Sigmoid colon (tissue), 7 donors: ENCODE measurements around the gene KLHL17. TPM values are rescaled to one million over a fixed set of nuclear protein-coding genes. Genes with fewer than 3 reads are reported as not detected.
A peak's percentile ranks its signal among the peaks of the same experiment; 100 is the strongest.

Experiments used
- DNase-seq: peaks from one replicate; pipeline ENCODE4 v3.0.0-alpha.2; 2019
- H3K27ac ChIP-seq, 4 donors: fragments of 200-600 bp; sonication (generic); one replicate each; pipeline ENCODE4 v1.5.1; 2016 to 2019; ENCODE audit warnings: mild to moderate bottlenecking in 1 of 4
- H3K27me3 ChIP-seq, 3 donors: fragments of 200-600 bp; sonication (generic); one replicate each; pipeline ENCODE4 v1.5.1; 2019; ENCODE audit warnings: mild to moderate bottlenecking in 1 of 3
- H3K36me3 ChIP-seq, 4 donors: fragments of 200-600 bp; sonication (generic); one replicate each; pipeline ENCODE4 v1.5.1; 2016 to 2019
- H3K4me1 ChIP-seq, 4 donors: fragments of 200-600 bp; sonication (generic); one replicate each; pipeline ENCODE4 v1.5.1; 2017 to 2019
- H3K4me3 ChIP-seq, 4 donors: fragments of 200-600 bp; sonication (generic); one replicate each; pipeline ENCODE4 v1.5.1; 2017 to 2019; ENCODE audit warnings: mild to moderate bottlenecking in 2 of 4, moderate library complexity in 1 of 4
- H3K9me3 ChIP-seq, 4 donors: fragments of 200-600 bp in 3 of 4; sonication (generic) in 3 of 4; one replicate each; pipeline versions ENCODE4 v1.5.1 to v1.6.1; 2013 to 2019
- EP300 ChIP-seq, 4 donors: sonication (generic); formaldehyde crosslinking; IDR thresholded peaks; one replicate each; pipeline ENCODE4 v1.6.1; 2017; ENCODE audit warnings: antibody characterized with exemption in 4 of 4
- POLR2A ChIP-seq, 2 donors: fragments of 450-650 bp; IDR thresholded peaks; one replicate each; pipeline ENCODE4 v1.6.1; 2016; ENCODE audit warnings: antibody characterized with exemption in 2 of 2, mild to moderate bottlenecking in 2 of 2, moderate library complexity in 2 of 2
- POLR2AphosphoS5 ChIP-seq, 4 donors: sonication (generic); formaldehyde crosslinking; IDR thresholded peaks; one replicate each; pipeline ENCODE4 v1.6.1; 2017; ENCODE audit warnings: antibody characterized with exemption in 4 of 4
- WGBS, 2 donors: extraction: QIAGEN DNeasy Blood & Tissue Kit; methylation state at CpG; one replicate each; pipeline ENCODE4 v1.1.7; 2013; 5-methylcytosine and 5-hydroxymethylcytosine counted together
- intact Hi-C: fragments of 100-400 bp; cut with DNase I; formaldehyde crosslinking; loops from one replicate; pipeline ENCODE4 v1.15.1; 2023
- polyA plus RNA-seq, 3 donors: library from polyadenylated mRNA; stranded (reverse); fragments of 200-250 nt; gene quantifications; one replicate each; pipeline ENCODE4 v1.2.3, GENCODE V29; 2013
- total RNA-seq, 4 donors: library from RNA; depleted of rRNA; stranded (reverse); fragments of >200 nt; gene quantifications; one replicate each; pipeline ENCODE4 v1.1.0, GENCODE V29; 2016
- TF ChIP-seq, protein P1 (sequence below), 4 experiments: fragments of 450-650 bp in 3 of 4; fragments of 200-600 bp in 1 of 4; IDR thresholded peaks; one replicate each; pipeline ENCODE4 v1.5.1; 2016 to 2019; ENCODE audit warnings: antibody characterized with exemption in 4 of 4, mild to moderate bottlenecking in 3 of 4, moderate library complexity in 2 of 4
- donor health status: healthy with polysubstance abuse.
- donor health status: Bipolar disorder and iron deficiency.
- donor health status: healthy.

Gene KLHL17
- total and polyA plus RNA-seq, 7 donors: 0.69 to 10.8 (median 4.9) TPM

DNA sequence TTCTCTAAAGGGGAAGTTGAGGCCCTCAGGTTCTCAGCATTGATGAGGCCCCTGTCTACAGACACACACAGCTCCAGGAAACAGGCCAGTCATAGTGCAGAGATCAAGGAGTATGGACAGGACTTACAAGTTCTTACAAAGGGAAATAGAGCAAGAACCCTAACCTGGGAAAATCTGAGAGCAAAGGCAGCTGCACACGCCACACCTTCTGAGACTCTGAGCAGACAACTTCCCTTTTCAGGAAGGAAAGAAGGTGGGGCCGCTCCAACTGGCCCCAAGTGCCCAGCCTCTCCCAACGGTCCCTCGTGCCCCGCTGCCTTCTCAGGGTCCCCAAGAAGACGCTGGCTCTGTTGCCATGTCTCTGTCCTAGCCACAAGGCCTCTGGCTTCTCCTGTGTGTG is 4.9 kb upstream of the KLHL17 start:
- H3K4me1 ChIP-seq: peaks cover 0 to 36% (median 29%) of the 10 kb centered on the region in 4 donors
- no peak overlapping the region for H3K27ac ChIP-seq
- H3K27me3 ChIP-seq: no peaks in the 10 kb centered on the region
- DNase-seq: no peak
- peaks cover 51 to 66% (median 53%) of the 10 kb centered on the region in 4 donors for H3K36me3 ChIP-seq
- 67 to 89% methylated on average over 6 of the region's 6 CpGs for WGBS, 2 donors
- H3K4me3 ChIP-seq: no peak overlapping the region
- intact Hi-C loops: loop anchor here (5.0 kb wide), 1 partner anchor 48 kb away; no protein-coding TSS in a partner anchor
- H3K9me3 ChIP-seq: no peaks in the 10 kb centered on the region
- TF ChIP-seq POLR2AphosphoS5 (IDR thresholded peaks at IDR 0.05) (no peak), EP300 (IDR thresholded peaks at IDR 0.05) (no peak), POLR2A (IDR thresholded peaks at IDR 0.05) (no peak)
- TF ChIP-seq, protein P1, sequence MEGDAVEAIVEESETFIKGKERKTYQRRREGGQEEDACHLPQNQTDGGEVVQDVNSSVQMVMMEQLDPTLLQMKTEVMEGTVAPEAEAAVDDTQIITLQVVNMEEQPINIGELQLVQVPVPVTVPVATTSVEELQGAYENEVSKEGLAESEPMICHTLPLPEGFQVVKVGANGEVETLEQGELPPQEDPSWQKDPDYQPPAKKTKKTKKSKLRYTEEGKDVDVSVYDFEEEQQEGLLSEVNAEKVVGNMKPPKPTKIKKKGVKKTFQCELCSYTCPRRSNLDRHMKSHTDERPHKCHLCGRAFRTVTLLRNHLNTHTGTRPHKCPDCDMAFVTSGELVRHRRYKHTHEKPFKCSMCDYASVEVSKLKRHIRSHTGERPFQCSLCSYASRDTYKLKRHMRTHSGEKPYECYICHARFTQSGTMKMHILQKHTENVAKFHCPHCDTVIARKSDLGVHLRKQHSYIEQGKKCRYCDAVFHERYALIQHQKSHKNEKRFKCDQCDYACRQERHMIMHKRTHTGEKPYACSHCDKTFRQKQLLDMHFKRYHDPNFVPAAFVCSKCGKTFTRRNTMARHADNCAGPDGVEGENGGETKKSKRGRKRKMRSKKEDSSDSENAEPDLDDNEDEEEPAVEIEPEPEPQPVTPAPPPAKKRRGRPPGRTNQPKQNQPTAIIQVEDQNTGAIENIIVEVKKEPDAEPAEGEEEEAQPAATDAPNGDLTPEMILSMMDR (IDR thresholded peaks at IDR 0.05): no peak

DNA sequence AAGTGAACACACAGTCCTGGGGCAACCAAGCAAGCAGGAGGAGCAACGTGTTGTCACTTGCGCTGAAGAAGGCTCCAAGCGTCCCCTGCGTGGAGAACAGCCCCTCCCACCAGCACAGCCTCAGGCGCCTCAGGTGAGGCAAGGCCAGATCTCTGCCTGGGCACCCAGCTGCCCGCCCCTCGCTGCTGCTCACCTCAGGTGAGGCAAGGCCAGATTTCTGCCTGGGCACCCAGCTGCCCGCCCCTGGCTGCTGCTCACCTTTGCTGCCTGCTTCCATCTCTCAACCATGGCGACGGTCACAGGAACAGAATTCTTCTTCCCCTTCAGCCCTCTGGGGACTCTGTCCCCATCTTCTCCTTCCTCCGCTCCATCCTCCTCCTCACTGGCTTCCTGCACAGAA is 3.7 kb upstream of the KLHL17 start:
- intact Hi-C loops: loop anchor here (5.0 kb wide), 1 partner anchor 49 kb away; no protein-coding TSS in a partner anchor
- TF ChIP-seq POLR2AphosphoS5 (IDR thresholded peaks at IDR 0.05) (no peak), POLR2A (IDR thresholded peaks at IDR 0.05) (no peak), EP300 (IDR thresholded peaks at IDR 0.05) (no peak)
- TF ChIP-seq, protein P1 (IDR thresholded peaks at IDR 0.05): no peak
- peaks cover 46 to 54% (median 47%) of the 10 kb centered on the region in 4 donors for H3K36me3 ChIP-seq

DNA sequence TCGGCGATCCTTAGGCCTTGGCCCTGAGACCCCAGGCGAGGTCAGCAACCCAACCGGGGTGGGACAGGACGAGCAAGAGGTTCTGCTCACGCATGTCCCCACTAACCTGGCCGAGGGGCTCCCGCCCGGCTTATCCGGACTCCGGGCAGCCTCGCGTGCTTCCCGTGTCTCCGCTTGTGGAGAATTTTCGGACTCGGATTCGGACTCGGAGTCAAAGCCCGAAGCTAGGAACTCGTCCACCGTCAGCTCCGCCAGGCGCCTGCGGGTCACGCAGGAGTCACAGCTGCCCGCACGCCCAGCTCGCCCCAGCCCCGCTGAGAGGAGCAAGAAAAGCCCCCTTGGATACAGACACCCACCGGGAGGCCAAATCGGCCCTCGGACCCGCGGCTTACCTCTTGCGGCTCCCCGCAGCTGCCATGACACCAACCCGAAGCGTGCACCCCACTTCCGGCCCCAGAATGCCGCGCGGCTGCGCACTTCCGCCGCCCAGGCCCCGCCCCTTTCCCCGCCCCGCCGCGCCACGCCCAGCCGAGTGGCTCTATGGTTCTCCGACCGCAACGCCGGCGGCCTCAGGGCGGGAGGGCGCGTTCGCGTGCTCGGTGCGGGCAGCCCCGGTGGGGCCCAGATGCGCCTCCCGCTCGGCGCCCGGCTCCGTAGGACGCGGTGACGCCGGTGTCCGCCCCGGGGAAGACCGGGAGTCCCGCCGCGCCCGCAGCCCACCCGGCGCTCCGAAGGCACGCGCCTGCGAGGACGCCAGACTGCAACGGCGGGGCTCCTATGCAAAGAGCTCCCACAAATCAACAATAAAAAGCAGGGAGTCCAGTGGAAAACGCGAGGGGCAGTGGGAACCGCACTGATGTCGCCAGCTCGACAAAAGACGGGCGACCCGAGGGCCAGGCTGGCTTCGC is 1.3 kb upstream of the KLHL17 start, which contains the start of gene NOC2L:
Gene NOC2L, minus strand, starts transcription at position 434 of the 908 bp plus-strand sequence. Its CDS starts 16 bp downstream, at position 418.
- WGBS, 2 donors: 7 to 10% methylated on average over 101 of the region's 101 CpGs
- no peaks in the 10 kb centered on the region for H3K27me3 ChIP-seq
- no peaks in the 10 kb centered on the region for H3K9me3 ChIP-seq
- H3K27ac ChIP-seq: peak within 1 kb of the TSS; percentile 38 to 69 (median 66)
- peak; percentile 95 for DNase-seq
- intact Hi-C loops: loop anchor here (1.0 to 5.0 kb wide), 2 partner anchors 42 to 52 kb away; no protein-coding TSS in a partner anchor
- peak within 1 kb of the TSS; percentile 70 to 100 (median 86) for H3K4me3 ChIP-seq
- peaks cover 0 to 48% (median 38%) of the 10 kb centered on the region in 4 donors for H3K4me1 ChIP-seq
- H3K36me3 ChIP-seq: peaks cover 22 to 44% (median 24%) of the 10 kb centered on the region in 4 donors
- peak; percentile 59 to 75 (median 67) for TF ChIP-seq POLR2AphosphoS5 (IDR thresholded peaks at IDR 0.05)
- TF ChIP-seq POLR2A (IDR thresholded peaks at IDR 0.05): peak in 1 of 2 donors; percentile 51
- TF ChIP-seq, protein P1 (IDR thresholded peaks at IDR 0.05): no peak
- TF ChIP-seq EP300 (IDR thresholded peaks at IDR 0.05): no peak

More for the DNA sequence above, 3.7 kb upstream of the KLHL17 start:
- Histone ChIP-seq H3K4me1 (peaks cover 0 to 45% (median 36%) of the 10 kb centered on the region in 4 donors), H3K27ac (no peak overlapping the region), H3K27me3 (no peaks in the 10 kb centered on the region), H3K9me3 (no peaks in the 10 kb centered on the region), H3K4me3 (no peak overlapping the region)
- WGBS, 2 donors: 93 to 95% methylated on average over 11 of the region's 11 CpGs
- no peak for DNase-seq

DNA sequence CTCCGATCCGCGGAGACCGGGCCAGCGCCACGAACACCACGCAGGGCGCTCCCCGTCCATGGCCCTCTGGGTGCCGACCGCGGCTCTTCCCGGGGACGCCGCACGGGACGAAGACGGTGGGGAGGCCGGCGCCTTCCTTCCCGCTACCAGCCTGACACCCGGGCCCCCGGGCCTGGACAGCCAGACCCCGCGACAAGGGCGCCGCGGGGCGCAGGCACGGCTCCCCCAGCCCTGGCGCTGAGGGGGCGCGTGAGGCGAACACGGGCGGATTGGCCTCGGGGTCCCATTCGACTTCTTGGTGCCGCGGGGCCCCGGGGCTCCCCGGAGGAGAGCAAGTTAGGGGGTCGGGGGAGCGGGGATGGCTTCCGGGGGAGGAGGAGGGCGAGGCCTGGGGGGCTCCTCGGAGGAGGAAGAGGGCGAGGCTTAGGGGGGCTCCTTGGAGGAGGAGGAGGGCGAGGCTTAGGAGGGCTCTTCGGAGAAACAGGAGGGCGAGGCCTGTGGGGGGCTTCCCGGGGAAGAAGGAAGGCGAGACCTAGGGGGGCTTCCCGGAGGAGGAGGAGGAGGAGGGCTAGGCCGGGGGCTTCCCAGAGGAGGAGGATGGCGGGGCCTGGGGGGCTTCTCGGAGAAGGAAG is 537 bp upstream of the KLHL17 start:
- intact Hi-C loops: loop anchor here (1.0 to 5.0 kb wide), 2 partner anchors 41 to 53 kb away; no protein-coding TSS in a partner anchor
- H3K4me3 ChIP-seq: peak overlapping the region; percentile 54 to 100 (median 86)
- WGBS, 2 donors: 28 to 36% methylated on average over 57 of the region's 57 CpGs
- TF ChIP-seq, protein P1 (IDR thresholded peaks at IDR 0.05): no peak
- no peak for TF ChIP-seq POLR2AphosphoS5 (IDR thresholded peaks at IDR 0.05)
- TF ChIP-seq POLR2A (IDR thresholded peaks at IDR 0.05): no peak
- TF ChIP-seq EP300 (IDR thresholded peaks at IDR 0.05): no peak
- no peak for DNase-seq
- H3K4me1 ChIP-seq: peaks cover 0 to 48% (median 38%) of the 10 kb centered on the region in 4 donors
- peaks cover 15 to 36% (median 17%) of the 10 kb centered on the region in 4 donors for H3K36me3 ChIP-seq
- no peaks in the 10 kb centered on the region for H3K9me3 ChIP-seq
- H3K27me3 ChIP-seq: no peaks in the 10 kb centered on the region
- peak overlapping the region in 2 of 4 donors; percentile 53 to 64 for H3K27ac ChIP-seq
